Testis (tissue), 2 donors: ENCODE results near the gene KCNG1.

Experiments used
- POLR2A ChIP-seq: fragments of 450-650 bp; IDR thresholded peaks from one replicate; pipeline ENCODE4 v1.6.1; 2017; ENCODE audit warnings: antibody characterized with exemption, mild to moderate bottlenecking, moderate library complexity
- TF ChIP-seq, protein P1 (sequence below), 3 experiments: fragments of 450-650 bp in 2 of 3; fragments of 200-600 bp in 1 of 3; sonication (generic) in 1 of 3; IDR thresholded peaks; one replicate each; pipeline ENCODE4 v1.5.1; 2016 to 2019; ENCODE audit warnings: antibody characterized with exemption in 3 of 3, mild to moderate bottlenecking in 2 of 3, moderate library complexity in 1 of 3

GRCh38 chr20:51036827-51037531 is 14.1 kb upstream of the KCNG1 start:
- no peak for TF ChIP-seq POLR2A
- TF ChIP-seq, protein P1, sequence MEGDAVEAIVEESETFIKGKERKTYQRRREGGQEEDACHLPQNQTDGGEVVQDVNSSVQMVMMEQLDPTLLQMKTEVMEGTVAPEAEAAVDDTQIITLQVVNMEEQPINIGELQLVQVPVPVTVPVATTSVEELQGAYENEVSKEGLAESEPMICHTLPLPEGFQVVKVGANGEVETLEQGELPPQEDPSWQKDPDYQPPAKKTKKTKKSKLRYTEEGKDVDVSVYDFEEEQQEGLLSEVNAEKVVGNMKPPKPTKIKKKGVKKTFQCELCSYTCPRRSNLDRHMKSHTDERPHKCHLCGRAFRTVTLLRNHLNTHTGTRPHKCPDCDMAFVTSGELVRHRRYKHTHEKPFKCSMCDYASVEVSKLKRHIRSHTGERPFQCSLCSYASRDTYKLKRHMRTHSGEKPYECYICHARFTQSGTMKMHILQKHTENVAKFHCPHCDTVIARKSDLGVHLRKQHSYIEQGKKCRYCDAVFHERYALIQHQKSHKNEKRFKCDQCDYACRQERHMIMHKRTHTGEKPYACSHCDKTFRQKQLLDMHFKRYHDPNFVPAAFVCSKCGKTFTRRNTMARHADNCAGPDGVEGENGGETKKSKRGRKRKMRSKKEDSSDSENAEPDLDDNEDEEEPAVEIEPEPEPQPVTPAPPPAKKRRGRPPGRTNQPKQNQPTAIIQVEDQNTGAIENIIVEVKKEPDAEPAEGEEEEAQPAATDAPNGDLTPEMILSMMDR (IDR thresholded peaks at IDR 0.05) = no peak
